ENCODE results near the gene MYD88. TPM values are rescaled to one million over a fixed set of nuclear protein-coding genes. Genes with fewer than 3 reads are reported as not detected.

The MYD88 gene
- polyA plus RNA-seq, 1 donor (not counting 4 experiments of a cell fraction or from before 2014, with no cell fraction given): 44.0 TPM

DNA sequence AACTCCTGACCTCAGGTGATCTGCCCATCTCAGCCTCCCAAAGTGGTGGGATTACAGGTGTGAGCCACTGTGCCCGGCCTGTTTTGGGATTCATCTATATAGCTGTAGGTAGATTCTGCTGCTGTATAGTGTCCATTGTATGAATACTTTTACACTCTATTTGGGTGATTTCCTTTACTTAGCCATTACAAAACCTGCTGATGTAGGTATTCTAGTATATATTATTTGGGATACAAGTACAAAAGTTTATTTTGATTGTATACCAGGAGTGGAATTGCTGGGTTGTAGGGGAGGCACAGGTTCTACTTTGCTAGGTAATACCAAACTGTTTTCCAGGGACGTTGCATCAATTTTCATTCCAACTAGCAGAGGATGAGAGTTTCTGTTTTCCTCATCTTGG is 17.4 kb downstream of the MYD88 start:
- H3K9me3 ChIP-seq (ENCODE audit: control insufficient read depth, low read depth, low read length): no peaks in the 10 kb centered on the region
- no peak overlapping the region for H2AFZ ChIP-seq (ENCODE audit: control insufficient read depth, low read length)

GRCh38 chr3:38157117-38157516 is 18.7 kb downstream of the MYD88 start:
- Histone ChIP-seq H4K20me1 (ENCODE audit: control insufficient read depth, extremely low read depth, insufficient read depth, low read length) (no peaks in the 10 kb centered on the region), H3K27me3 (ENCODE audit: control insufficient read depth, extremely low read depth, insufficient read depth, low read length) (no peaks in the 10 kb centered on the region), H3K9me1 (ENCODE audit: control insufficient read depth, extremely low read depth, insufficient read depth, low read length) (no peaks in the 10 kb centered on the region), H3K4me1 (ENCODE audit: control insufficient read depth, extremely low read depth, insufficient read depth, low read length) (peaks cover 54% of the 10 kb centered on the region), H3K9me3 (ENCODE audit: control insufficient read depth, low read depth, low read length) (no peaks in the 10 kb centered on the region), H3K4me2 (ENCODE audit: control insufficient read depth, extremely low read depth, insufficient read depth, low read depth, low read length) (peak overlapping the region; percentile 2), H2AFZ (ENCODE audit: control insufficient read depth, low read length) (peak overlapping the region; percentile 21), H3K36me3 (ENCODE audit: control insufficient read depth in 2 of 2, extremely low read depth in 1 of 2, insufficient read depth in 2 of 2, low read length in 2 of 2) (no peaks in the 10 kb centered on the region), H3K4me3 (ENCODE audit: control insufficient read depth in 2 of 3, extremely low read depth in 1 of 3, insufficient read depth in 2 of 3, low read depth in 1 of 3, low read length in 3 of 3) (no peak overlapping the region), H3K79me2 (ENCODE audit: control insufficient read depth, insufficient read depth, low read length) (no peaks in the 10 kb centered on the region), H3K9ac (ENCODE audit: control insufficient read depth, extremely low read depth, insufficient read depth, low read length) (no peak overlapping the region), H3K27ac (ENCODE audit: control insufficient read depth, insufficient read depth, low read length) (peak overlapping the region; percentile 2)
- DNase-seq (ENCODE audit: low read depth, low spot score): no peak
- no peak for TF ChIP-seq EZH2 (IDR thresholded peaks at IDR 0.05; ENCODE audit: low read length)
- TF ChIP-seq CTCF (optimal IDR thresholded peaks at IDR 0.05 in 1 of 3, IDR thresholded peaks at IDR 0.05 in 1 of 3, conservative IDR thresholded peaks at IDR 0.05 in 1 of 3; ENCODE audit: extremely low read depth in 1 of 3, insufficient read depth in 2 of 3, low read length in 3 of 3): no peak
- FAIRE-seq: peak; percentile 44
- dilution Hi-C loops (cut with MboI; ENCODE audit: extremely low pct_ligation_motif_present, low sequenced_read_pairs): no loop called here

More for the DNA sequence above, 17.4 kb downstream of the MYD88 start:
- H3K9ac ChIP-seq (ENCODE audit: control insufficient read depth, extremely low read depth, insufficient read depth, low read length): no peak overlapping the region
- no peaks in the 10 kb centered on the region for H3K27me3 ChIP-seq (ENCODE audit: control insufficient read depth, extremely low read depth, insufficient read depth, low read length)
- dilution Hi-C loops (cut with MboI; ENCODE audit: extremely low pct_ligation_motif_present, low sequenced_read_pairs): no loop called here
- H3K4me3 ChIP-seq (ENCODE audit: control insufficient read depth in 2 of 3, extremely low read depth in 1 of 3, insufficient read depth in 2 of 3, low read depth in 1 of 3, low read length in 3 of 3): no peak overlapping the region
- no peaks in the 10 kb centered on the region for H3K9me1 ChIP-seq (ENCODE audit: control insufficient read depth, extremely low read depth, insufficient read depth, low read length)
- FAIRE-seq (no peak), DNase-seq (ENCODE audit: low read depth, low spot score) (no peak)
- no peak overlapping the region for H3K27ac ChIP-seq (ENCODE audit: control insufficient read depth, insufficient read depth, low read length)
- no peaks in the 10 kb centered on the region for H3K36me3 ChIP-seq (ENCODE audit: control insufficient read depth in 2 of 2, extremely low read depth in 1 of 2, insufficient read depth in 2 of 2, low read length in 2 of 2)
- TF ChIP-seq EZH2 (IDR thresholded peaks at IDR 0.05; ENCODE audit: low read length): no peak
- TF ChIP-seq CTCF (optimal IDR thresholded peaks at IDR 0.05 in 1 of 3, IDR thresholded peaks at IDR 0.05 in 1 of 3, conservative IDR thresholded peaks at IDR 0.05 in 1 of 3; ENCODE audit: extremely low read depth in 1 of 3, insufficient read depth in 2 of 3, low read length in 3 of 3): no peak
- H3K79me2 ChIP-seq (ENCODE audit: control insufficient read depth, insufficient read depth, low read length): no peaks in the 10 kb centered on the region
- no peaks in the 10 kb centered on the region for H4K20me1 ChIP-seq (ENCODE audit: control insufficient read depth, extremely low read depth, insufficient read depth, low read length)
- H3K4me2 ChIP-seq (ENCODE audit: control insufficient read depth, extremely low read depth, insufficient read depth, low read depth, low read length): no peak overlapping the region
- peaks cover 64% of the 10 kb centered on the region for H3K4me1 ChIP-seq (ENCODE audit: control insufficient read depth, extremely low read depth, insufficient read depth, low read length)
